Right atrium auricular region (tissue), 2 donors: Measurements from ENCODE around the gene SLC8A1. TPM values are rescaled to one million over a fixed set of nuclear protein-coding genes. Genes with fewer than 3 reads are reported as not detected.

Source experiments
- DNase-seq: peaks from one replicate; pipeline ENCODE4 v3.0.0-alpha.2; 2019; ENCODE audit warnings: low spot score
- H3K27ac ChIP-seq, 2 donors: fragments of 200-600 bp; sonication (generic); 1 replicate in 1 of 2; 2 replicates in 1 of 2; pipeline ENCODE4 v1.5.1; 2016 to 2019
- H3K27me3 ChIP-seq, 2 donors: fragments of 200-600 bp; sonication (generic); one replicate each; pipeline versions ENCODE4 v1.5.1 to v1.6.0; 2017 to 2019
- H3K36me3 ChIP-seq: fragments of 200-600 bp; sonication (generic); one replicate; pipeline ENCODE4 v1.5.1; 2016
- H3K4me1 ChIP-seq, 2 donors: fragments of 200-600 bp; sonication (generic); one replicate each; pipeline versions ENCODE4 v1.5.1 to v1.6.0; 2017 to 2019
- H3K4me3 ChIP-seq, 2 donors: fragments of 200-600 bp; sonication (generic); 1 replicate in 1 of 2; 2 replicates in 1 of 2; pipeline ENCODE4 v1.5.1; 2017 to 2019; ENCODE audit warnings: mild to moderate bottlenecking in 1 of 2, moderate library complexity in 1 of 2
- H3K9me3 ChIP-seq, 2 donors: fragments of 200-600 bp; sonication (generic); one replicate each; pipeline ENCODE4 v1.5.1; 2019
- CTCF ChIP-seq, 2 donors: fragments of 200-600 bp; sonication (generic); IDR thresholded peaks; one replicate each; pipeline ENCODE4 v1.5.1; 2019; ENCODE audit warnings: antibody characterized with exemption in 2 of 2
- total RNA-seq, 2 donors: library from RNA; depleted of rRNA; stranded (reverse); fragments of >200 nt; gene quantifications; one replicate each; pipeline ENCODE4 v1.1.0, GENCODE V29; 2016

Gene SLC8A1
- total RNA-seq, 2 donors from 2014 or later = 493 to 738 TPM

GRCh38 chr2:40109381-40109780 lies 342.5 kb downstream of the SLC8A1 start:
- Histone ChIP-seq H3K36me3 (peaks cover 4% of the 10 kb centered on the region), H3K27me3 (no peaks in the 10 kb centered on the region), H3K27ac (no peak overlapping the region), H3K4me3 (no peak overlapping the region), H3K9me3 (no peaks in the 10 kb centered on the region), H3K4me1 (peaks cover 0 to 5% of the 10 kb centered on the region in 2 donors)
- TF ChIP-seq CTCF (IDR thresholded peaks at IDR 0.05) = no peak
- no peak for DNase-seq

GRCh38 chr2:40108851-40109250 lies 343.0 kb downstream of the SLC8A1 start:
- H3K4me3 ChIP-seq = no peak overlapping the region
- no peak for TF ChIP-seq CTCF (IDR thresholded peaks at IDR 0.05)
- H3K36me3 ChIP-seq = no peaks in the 10 kb centered on the region
- H3K9me3 ChIP-seq = no peaks in the 10 kb centered on the region
- no peak for DNase-seq
- H3K27ac ChIP-seq = no peak overlapping the region
- no peaks in the 10 kb centered on the region for H3K27me3 ChIP-seq
- H3K4me1 ChIP-seq = peaks cover 0 to 10% of the 10 kb centered on the region in 2 donors

GRCh38 chr2:40106061-40106460 lies 345.8 kb downstream of the SLC8A1 start:
- no peaks in the 10 kb centered on the region for H3K36me3 ChIP-seq
- no peak for TF ChIP-seq CTCF (IDR thresholded peaks at IDR 0.05)
- peaks cover 0 to 28% of the 10 kb centered on the region in 2 donors for H3K4me1 ChIP-seq
- DNase-seq = no peak
- H3K27ac ChIP-seq = peak overlapping the region in 1 of 2 donors; percentile 10
- no peaks in the 10 kb centered on the region for H3K9me3 ChIP-seq
- H3K4me3 ChIP-seq = no peak overlapping the region
- H3K27me3 ChIP-seq = no peaks in the 10 kb centered on the region

- Histone ChIP-seq H3K4me1 (peaks cover 0 to 31% of the 10 kb centered on the region in 2 donors), H3K27me3 (no peaks in the 10 kb centered on the region), H3K4me3 (no peak overlapping the region), H3K36me3 (no peaks in the 10 kb centered on the region), H3K9me3 (no peaks in the 10 kb centered on the region), H3K27ac (peak overlapping the region in 1 of 2 donors; percentile 10)
- TF ChIP-seq CTCF (IDR thresholded peaks at IDR 0.05) = no peak
- no peak for DNase-seq
Measured at GRCh38 chr2:40105593-40105992, 346.3 kb downstream of the SLC8A1 start.

- Histone ChIP-seq H3K36me3 (no peaks in the 10 kb centered on the region), H3K27ac (peak overlapping the region; percentile 21 to 43), H3K4me1 (peaks cover 0 to 31% of the 10 kb centered on the region in 2 donors), H3K4me3 (no peak overlapping the region), H3K27me3 (no peaks in the 10 kb centered on the region), H3K9me3 (no peaks in the 10 kb centered on the region)
- TF ChIP-seq CTCF (IDR thresholded peaks at IDR 0.05) = no peak
- no peak for DNase-seq
Measured at GRCh38 chr2:40103590-40103989, 348.3 kb downstream of the SLC8A1 start.

- no peak for TF ChIP-seq CTCF (IDR thresholded peaks at IDR 0.05)
- Histone ChIP-seq H3K27me3 (no peaks in the 10 kb centered on the region), H3K4me1 (peaks cover 0 to 31% of the 10 kb centered on the region in 2 donors), H3K9me3 (no peaks in the 10 kb centered on the region), H3K36me3 (no peaks in the 10 kb centered on the region), H3K4me3 (no peak overlapping the region), H3K27ac (peak overlapping the region in 1 of 2 donors; percentile 43)
- no peak for DNase-seq
Measured at GRCh38 chr2:40103163-40103562, 348.7 kb downstream of the SLC8A1 start.
